Nephron (organoid): ENCODE results near the gene IL20RA.
A peak's percentile ranks its signal among the peaks of the same experiment; 100 is the strongest.

ENCODE experiments used
- H3K27ac Mint-ChIP-seq, 3 experiments: 2 replicates each; pipeline ENCODE4 v1.8.0; 2020; ENCODE audit warnings: mixed read lengths in 3 of 3, mild to moderate bottlenecking in 2 of 3, moderate library complexity in 1 of 3
- H3K27me3 Mint-ChIP-seq: 2 replicates; pipeline ENCODE4 v1.8.0; 2021; ENCODE audit warnings: low read depth, mild to moderate bottlenecking, moderate library complexity, mixed read lengths
- H3K36me3 Mint-ChIP-seq: 2 replicates; pipeline ENCODE4 v1.8.0; 2020; ENCODE audit warnings: low read depth, mixed read lengths
- H3K4me1 Mint-ChIP-seq: 2 replicates; pipeline ENCODE4 v1.8.0; 2020; ENCODE audit warnings: mixed read lengths
- H3K4me3 Mint-ChIP-seq, 3 experiments: 2 replicates each; pipeline ENCODE4 v1.8.0; 2020; ENCODE audit warnings: mild to moderate bottlenecking in 3 of 3, mixed read lengths in 3 of 3, moderate library complexity in 2 of 3
- H3K9me3 Mint-ChIP-seq: 2 replicates; pipeline ENCODE4 v1.8.0; 2020; ENCODE audit warnings: mixed read lengths
- TF ChIP-seq, protein P1 (sequence below), 3 experiments: fragments of 200-600 bp; sonication (generic); IDR thresholded peaks; one replicate each; pipeline ENCODE4 v1.5.0; 2021; ENCODE audit warnings: antibody characterized with exemption in 3 of 3; ENCODE audit not compliant: unreplicated experiment in 3 of 3

The IL20RA gene

DNA sequence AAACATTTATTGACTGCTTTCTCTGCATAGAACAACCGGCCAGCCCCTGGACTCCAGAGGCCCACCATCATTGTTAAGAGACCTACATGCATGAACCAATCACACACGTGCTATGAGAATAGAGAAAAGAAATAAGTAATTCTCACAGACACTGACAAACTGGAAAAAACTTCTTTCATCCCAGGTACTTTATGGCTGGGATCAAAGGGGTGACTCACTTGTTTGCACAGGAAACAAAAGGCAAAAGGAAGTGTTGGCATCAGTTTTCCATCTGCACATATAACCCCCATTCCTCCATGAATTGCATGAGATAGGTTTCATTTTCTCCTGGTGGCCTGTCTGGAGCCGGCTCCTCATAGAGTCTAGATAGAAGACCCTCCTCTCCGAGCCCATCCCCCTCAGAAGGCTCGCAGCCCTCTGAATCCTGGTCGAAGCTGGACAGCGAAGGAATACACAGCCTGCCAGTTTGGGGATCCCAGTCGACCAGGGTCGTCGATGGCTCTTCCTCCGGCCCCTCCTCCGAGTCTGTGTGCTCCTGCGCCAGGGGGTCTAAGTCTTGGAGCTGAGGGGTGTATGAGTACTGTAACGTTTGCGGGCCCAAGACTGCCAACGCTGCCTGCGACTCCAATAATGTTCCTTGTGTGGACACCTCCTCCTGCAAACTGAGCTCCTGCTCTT, 43.3 kb downstream of the IL20RA start:
- no peaks in the 10 kb centered on the region for H3K9me3 Mint-ChIP-seq
- H3K27ac Mint-ChIP-seq, result no peak overlapping the region
- TF ChIP-seq, protein P1, sequence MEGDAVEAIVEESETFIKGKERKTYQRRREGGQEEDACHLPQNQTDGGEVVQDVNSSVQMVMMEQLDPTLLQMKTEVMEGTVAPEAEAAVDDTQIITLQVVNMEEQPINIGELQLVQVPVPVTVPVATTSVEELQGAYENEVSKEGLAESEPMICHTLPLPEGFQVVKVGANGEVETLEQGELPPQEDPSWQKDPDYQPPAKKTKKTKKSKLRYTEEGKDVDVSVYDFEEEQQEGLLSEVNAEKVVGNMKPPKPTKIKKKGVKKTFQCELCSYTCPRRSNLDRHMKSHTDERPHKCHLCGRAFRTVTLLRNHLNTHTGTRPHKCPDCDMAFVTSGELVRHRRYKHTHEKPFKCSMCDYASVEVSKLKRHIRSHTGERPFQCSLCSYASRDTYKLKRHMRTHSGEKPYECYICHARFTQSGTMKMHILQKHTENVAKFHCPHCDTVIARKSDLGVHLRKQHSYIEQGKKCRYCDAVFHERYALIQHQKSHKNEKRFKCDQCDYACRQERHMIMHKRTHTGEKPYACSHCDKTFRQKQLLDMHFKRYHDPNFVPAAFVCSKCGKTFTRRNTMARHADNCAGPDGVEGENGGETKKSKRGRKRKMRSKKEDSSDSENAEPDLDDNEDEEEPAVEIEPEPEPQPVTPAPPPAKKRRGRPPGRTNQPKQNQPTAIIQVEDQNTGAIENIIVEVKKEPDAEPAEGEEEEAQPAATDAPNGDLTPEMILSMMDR (IDR thresholded peaks at IDR 0.05; ENCODE audit: unreplicated experiment in 3 of 3), result no peak
- H3K4me1 Mint-ChIP-seq, result peaks cover 6% of the 10 kb centered on the region
- H3K27me3 Mint-ChIP-seq, result peaks cover 16% of the 10 kb centered on the region
- no peaks in the 10 kb centered on the region for H3K36me3 Mint-ChIP-seq
- H3K4me3 Mint-ChIP-seq, result peak overlapping the region in 1 of 3 experiments; percentile 14

DNA sequence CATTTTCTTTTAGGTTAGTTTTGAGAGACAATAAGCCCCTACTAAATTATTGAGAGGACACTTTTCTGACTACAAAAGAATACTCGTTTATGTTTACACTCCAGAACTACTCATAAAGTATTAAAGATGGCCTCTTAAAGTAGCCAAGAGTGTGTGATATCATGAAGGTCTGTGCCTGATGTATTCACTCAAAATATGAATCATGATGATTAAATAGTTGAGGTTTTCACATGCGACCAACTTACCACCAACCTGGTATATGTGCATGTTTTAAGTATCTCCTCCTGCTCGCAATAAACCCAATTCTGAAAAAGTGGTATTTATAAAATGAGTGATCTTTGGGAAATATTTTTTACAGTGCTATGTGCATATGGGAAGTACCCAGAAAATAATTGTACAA, 43.9 kb downstream of the IL20RA start:
- TF ChIP-seq, protein P1 (IDR thresholded peaks at IDR 0.05; ENCODE audit: unreplicated experiment in 3 of 3), result no peak
- Mint-ChIP-seq H3K4me1 (peaks cover 6% of the 10 kb centered on the region), H3K36me3 (no peaks in the 10 kb centered on the region)

DNA sequence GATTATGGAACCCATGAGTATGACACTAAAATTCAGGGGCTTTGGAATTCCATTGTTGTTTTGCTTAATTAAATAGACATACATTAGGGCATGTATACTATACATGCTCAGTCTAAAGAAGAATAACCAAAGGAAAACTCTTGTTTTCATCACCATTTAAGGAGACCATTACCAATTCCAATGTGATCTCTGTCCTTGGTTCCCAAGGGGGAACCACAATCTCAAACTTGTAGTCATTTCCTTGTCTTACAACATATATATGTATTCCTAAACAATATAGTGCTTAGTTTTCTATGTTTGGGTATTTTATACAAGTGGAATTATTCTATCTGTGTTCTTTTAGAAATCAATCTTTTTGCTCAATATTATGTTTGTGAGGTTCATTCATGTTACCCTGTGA, 49.2 kb downstream of the IL20RA start:
- Mint-ChIP-seq H3K9me3 (no peaks in the 10 kb centered on the region), H3K36me3 (no peaks in the 10 kb centered on the region), H3K27ac (no peak overlapping the region), H3K4me1 (peaks cover 4% of the 10 kb centered on the region), H3K27me3 (peaks cover 17% of the 10 kb centered on the region), H3K4me3 (no peak overlapping the region)
- TF ChIP-seq, protein P1 (IDR thresholded peaks at IDR 0.05; ENCODE audit: unreplicated experiment in 3 of 3), result no peak

More for the DNA sequence above, 43.9 kb downstream of the IL20RA start:
- Mint-ChIP-seq H3K27ac (no peak overlapping the region), H3K9me3 (no peaks in the 10 kb centered on the region), H3K4me3 (no peak overlapping the region), H3K27me3 (peaks cover 19% of the 10 kb centered on the region)

DNA sequence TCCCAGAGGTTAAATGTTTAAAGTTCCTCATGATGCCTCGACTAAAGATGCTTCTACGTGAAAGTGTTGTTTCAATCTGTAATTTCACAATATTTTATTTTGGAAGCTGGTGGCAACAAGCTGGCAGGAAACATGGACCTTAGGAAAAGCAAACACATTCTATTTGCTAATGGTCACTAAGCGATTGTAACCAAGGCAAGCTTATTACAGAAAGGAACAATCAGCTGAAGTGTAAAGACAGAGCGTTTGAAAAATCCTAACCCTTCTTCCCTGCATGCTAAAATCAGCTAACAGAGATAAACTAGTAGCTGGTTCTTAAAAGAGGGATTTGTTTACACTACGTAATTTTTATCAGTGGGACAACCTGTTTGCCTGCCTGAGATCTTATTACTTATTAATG, 50.0 kb downstream of the IL20RA start:
- Mint-ChIP-seq H3K9me3 (no peaks in the 10 kb centered on the region), H3K27ac (no peak overlapping the region), H3K36me3 (no peaks in the 10 kb centered on the region), H3K27me3 (peaks cover 17% of the 10 kb centered on the region), H3K4me1 (peaks cover 10% of the 10 kb centered on the region), H3K4me3 (no peak overlapping the region)
- TF ChIP-seq, protein P1 (IDR thresholded peaks at IDR 0.05; ENCODE audit: unreplicated experiment in 3 of 3), result no peak

DNA sequence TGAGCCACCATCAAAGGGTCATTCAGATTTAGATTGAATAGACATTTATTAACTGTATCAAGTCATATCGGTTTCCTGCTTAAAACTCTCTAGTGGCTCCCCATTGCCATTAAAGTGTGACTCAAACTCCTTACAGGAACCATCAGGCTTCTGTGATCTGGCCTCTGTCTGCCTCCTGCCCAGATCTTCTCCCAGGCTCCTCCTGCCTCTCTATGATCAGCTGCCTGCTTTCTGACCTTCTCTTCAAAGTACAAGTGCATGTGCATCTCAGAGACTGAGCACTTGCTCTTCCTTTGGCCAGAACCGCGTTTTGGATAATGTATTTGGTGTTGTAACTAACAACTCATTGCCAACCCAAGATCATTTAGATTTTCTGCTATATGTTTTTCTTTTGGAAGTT, 52.7 kb downstream of the IL20RA start:
- Mint-ChIP-seq H3K9me3 (no peaks in the 10 kb centered on the region), H3K4me3 (peak overlapping the region in 2 of 3 experiments; percentile 10), H3K36me3 (no peaks in the 10 kb centered on the region), H3K4me1 (peaks cover 20% of the 10 kb centered on the region), H3K27ac (no peak overlapping the region), H3K27me3 (peaks cover 37% of the 10 kb centered on the region)
- TF ChIP-seq, protein P1 (IDR thresholded peaks at IDR 0.05; ENCODE audit: unreplicated experiment in 3 of 3), result no peak

DNA sequence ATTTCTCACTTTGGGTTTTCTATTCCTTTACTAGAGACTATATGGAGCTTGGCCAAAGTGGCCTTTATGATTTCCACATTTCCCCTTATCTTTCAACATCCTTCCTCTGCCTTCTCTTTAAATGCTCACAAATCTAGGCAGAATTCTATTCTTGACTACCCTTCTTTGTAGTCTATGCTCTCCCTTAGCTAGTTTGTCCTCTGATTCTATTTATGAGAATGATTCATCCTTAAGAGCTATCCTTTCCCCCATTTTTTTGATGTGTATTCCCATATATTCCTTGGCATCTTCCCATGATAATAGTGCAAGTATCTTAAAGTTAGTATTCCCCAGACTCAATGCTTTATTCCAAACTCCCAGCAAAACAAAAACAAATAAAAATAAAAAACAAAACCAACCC, 53.1 kb downstream of the IL20RA start:
- Mint-ChIP-seq H3K4me1 (peaks cover 20% of the 10 kb centered on the region), H3K27ac (no peak overlapping the region), H3K9me3 (no peaks in the 10 kb centered on the region), H3K4me3 (peak overlapping the region; percentile 5 to 10 (median 10)), H3K27me3 (peaks cover 37% of the 10 kb centered on the region), H3K36me3 (no peaks in the 10 kb centered on the region)
- TF ChIP-seq, protein P1 (IDR thresholded peaks at IDR 0.05; ENCODE audit: unreplicated experiment in 3 of 3), result no peak
